HepG2 (cell line): ENCODE measurements around the gene FDPS. TPM values are rescaled to one million over a fixed set of nuclear protein-coding genes. Genes with fewer than 3 reads are reported as not detected.
A peak's percentile ranks its signal among the peaks of the same experiment; 100 is the strongest.

Source experiments
- BCL6 ChIP-seq: IDR thresholded peaks from 2 replicates; pipeline ENCODE4 v1.6.1; 2016; ENCODE audit warnings: missing genetic modification reagents, missing compliant biosample characterization
- DPF2 ChIP-seq: sonication (generic); formaldehyde crosslinking; IDR thresholded peaks from 2 replicates; pipeline ENCODE4 v1.4.0; 2020; ENCODE audit warnings: mild to moderate bottlenecking, low read depth, missing genetic modification reagents, borderline replicate concordance
- FOSL1 ChIP-seq: sonication (generic); formaldehyde crosslinking; IDR thresholded peaks from 2 replicates; pipeline ENCODE4 v1.9.0; 2021; ENCODE audit warnings: missing genetic modification reagents, borderline replicate concordance
- GPN1 ChIP-seq: sonication (generic); formaldehyde crosslinking; IDR thresholded peaks from 2 replicates; pipeline ENCODE4 v1.5.1; 2020; ENCODE audit warnings: missing genetic modification reagents, borderline replicate concordance
- GTF3A ChIP-seq: sonication (generic); formaldehyde crosslinking; conservative IDR thresholded peaks from 2 replicates; pipeline ENCODE4 v1.4.0; 2020; ENCODE audit warnings: mild to moderate bottlenecking, missing genetic modification reagents
- HIVEP1 ChIP-seq: sonication (generic); formaldehyde crosslinking; IDR thresholded peaks from 2 replicates; pipeline ENCODE4 v1.4.0; 2020; ENCODE audit warnings: mild to moderate bottlenecking, missing genetic modification reagents
- HNRNPUL1 ChIP-seq: fragments of 200-400 bp; formaldehyde crosslinking; IDR thresholded peaks from 2 replicates; pipeline ENCODE4 v1.6.1; 2017; ENCODE audit warnings: low read depth, mild to moderate bottlenecking, low read length, moderate library complexity
- KLF13 ChIP-seq: sonication (generic); formaldehyde crosslinking; IDR thresholded peaks from 2 replicates; pipeline ENCODE4 v1.4.0; 2020; ENCODE audit warnings: mild to moderate bottlenecking, missing genetic modification reagents
- MEIS1 ChIP-seq: sonication (generic); formaldehyde crosslinking; IDR thresholded peaks from 2 replicates; pipeline ENCODE4 v1.9.0; 2021; ENCODE audit warnings: mild to moderate bottlenecking, missing genetic modification reagents, moderate library complexity, borderline replicate concordance
- MYNN ChIP-seq: sonication (generic); formaldehyde crosslinking; IDR thresholded peaks from 2 replicates; pipeline ENCODE4 v1.4.0; 2020; ENCODE audit warnings: mild to moderate bottlenecking, low read depth, missing genetic modification reagents
- NR2F2 ChIP-seq: IDR thresholded peaks from 2 replicates; pipeline ENCODE4 v1.6.1; 2012; ENCODE audit warnings: low read depth, inconsistent platforms, borderline replicate concordance
- SMYD3 ChIP-seq: sonication (generic); formaldehyde crosslinking; IDR thresholded peaks from 2 replicates; pipeline ENCODE4 v1.8.1; 2023; ENCODE audit warnings: mild to moderate bottlenecking, missing genetic modification reagents
- SRY ChIP-seq: sonication (generic); formaldehyde crosslinking; IDR thresholded peaks from 2 replicates; pipeline ENCODE4 v1.8.0; 2022; ENCODE audit warnings: mild to moderate bottlenecking, missing genetic modification reagents
- ZNF101 ChIP-seq: sonication (generic); formaldehyde crosslinking; IDR thresholded peaks from 2 replicates; pipeline ENCODE4 v1.4.0; 2020; ENCODE audit warnings: mild to moderate bottlenecking, low read depth, missing genetic modification reagents, borderline replicate concordance
- ZNF143 ChIP-seq: sonication (generic); formaldehyde crosslinking; IDR thresholded peaks from 2 replicates; pipeline ENCODE4 v1.4.0; 2020; ENCODE audit warnings: missing genetic modification reagents
- ZNF367 ChIP-seq: sonication (generic); formaldehyde crosslinking; IDR thresholded peaks from 2 replicates; pipeline ENCODE4 v1.4.0; 2020; ENCODE audit warnings: missing genetic modification reagents, borderline replicate concordance
- ZNF567 ChIP-seq: sonication (generic); formaldehyde crosslinking; IDR thresholded peaks from 2 replicates; pipeline ENCODE4 v1.8.1; 2023; ENCODE audit warnings: mild to moderate bottlenecking, missing genetic modification reagents, borderline replicate concordance
- ZNF672 ChIP-seq: sonication (generic); formaldehyde crosslinking; IDR thresholded peaks from 2 replicates; pipeline ENCODE4 v1.8.1; 2022; ENCODE audit warnings: missing genetic modification reagents
- ZZZ3 ChIP-seq: sonication (generic); formaldehyde crosslinking; IDR thresholded peaks from 2 replicates; pipeline ENCODE4 v1.4.0; 2020; ENCODE audit warnings: missing genetic modification reagents, mild to moderate bottlenecking, borderline replicate concordance
- polyA plus RNA-seq, 8 experiments: library from polyadenylated mRNA; depleted of rRNA in 3 of 8; stranded (reverse) in 7 of 8; unstranded in 1 of 8; fragments of >200 nt; fragmentation: Illumina TruSeq in 4 of 8; extraction: Trizol in 4 of 8; gene quantifications; 2 replicates each; pipeline versions ENCODE4 v1.2.1 to v1.2.3, GENCODE V29; 2011 to 2016; ENCODE audit warnings: low read depth in 4 of 8, missing spikeins in 1 of 8, mixed read lengths in 1 of 8; ENCODE audit not compliant: insufficient read depth in 1 of 8
- total RNA-seq, 5 experiments: library from RNA; depleted of rRNA; stranded (reverse); fragments of >200 nt; fragmentation: Illumina TruSeq; extraction: Trizol; gene quantifications; 2 replicates each; pipeline ENCODE4 v1.2.3, GENCODE V29; 2016; ENCODE audit warnings: low read depth in 1 of 5
- TF ChIP-seq, protein P1 (sequence below): sonication (generic); formaldehyde crosslinking; IDR thresholded peaks from 2 replicates; pipeline ENCODE4 v1.5.1; 2020; ENCODE audit warnings: missing genetic modification reagents, mild to moderate bottlenecking, borderline replicate concordance
- TF ChIP-seq, protein P2 (sequence below): IDR thresholded peaks from 2 replicates; pipeline ENCODE4 v1.6.1; 2016; ENCODE audit warnings: missing compliant biosample characterization, missing genetic modification reagents, borderline replicate concordance
- TF ChIP-seq, protein P3 (sequence below): sonication (generic); formaldehyde crosslinking; IDR thresholded peaks from 2 replicates; pipeline ENCODE4 v1.9.0; 2022; ENCODE audit warnings: missing genetic modification reagents, mild to moderate bottlenecking, borderline replicate concordance
- TF ChIP-seq, protein P4 (sequence below), 2 experiments: sonication (generic) in 1 of 2; formaldehyde crosslinking in 1 of 2; IDR thresholded peaks; 2 replicates each; pipeline versions ENCODE4 v1.4.0 to v1.6.1; 2018 to 2020; ENCODE audit warnings: missing genetic modification reagents in 2 of 2, borderline replicate concordance in 1 of 2, low read depth in 1 of 2, mild to moderate bottlenecking in 1 of 2, missing biosample characterization in 1 of 2

Gene FDPS
- total and polyA plus RNA-seq, 2 of the 13 experiments (the other 11 are each of a cell fraction or from before 2014, with no cell fraction given) = 264 to 519 TPM

DNA sequence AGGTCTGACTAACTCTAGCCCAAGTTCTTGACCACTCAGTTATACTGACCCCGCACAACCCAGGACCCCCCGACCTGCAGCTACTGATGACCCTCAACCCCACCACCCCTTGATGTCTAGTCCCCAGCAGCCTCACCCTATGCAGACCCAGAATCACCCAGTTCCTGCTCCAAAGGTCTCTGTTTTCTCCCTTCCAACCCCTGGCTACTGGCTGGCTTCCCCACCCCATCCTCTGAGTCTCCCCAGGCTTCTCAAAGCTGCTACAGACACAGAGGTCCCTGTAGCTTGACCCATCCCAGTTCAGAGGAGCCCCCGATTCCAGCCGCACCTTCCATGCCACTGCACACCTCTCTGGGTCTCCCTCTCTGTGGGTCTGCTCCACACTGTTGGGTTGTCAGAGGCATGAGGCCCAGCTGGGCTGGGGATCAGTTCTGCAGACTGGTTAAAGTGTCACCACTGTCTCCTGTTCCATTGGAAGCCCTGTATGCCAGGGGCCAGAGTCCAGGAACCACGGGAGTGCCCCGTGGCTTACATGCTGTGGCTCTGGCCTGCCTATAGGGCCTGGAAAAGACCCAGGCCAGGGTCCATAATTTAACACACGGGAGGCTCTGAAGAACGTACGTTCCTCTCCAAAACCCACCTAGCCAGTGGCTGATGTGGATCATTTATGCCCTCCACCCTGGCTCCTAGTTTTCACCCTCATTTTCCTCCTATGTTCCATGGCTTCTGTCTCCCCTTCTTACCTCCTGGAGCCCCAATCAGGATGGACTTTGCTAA is 7.9 kb upstream of the FDPS start (continued):
- TF ChIP-seq, protein P1, sequence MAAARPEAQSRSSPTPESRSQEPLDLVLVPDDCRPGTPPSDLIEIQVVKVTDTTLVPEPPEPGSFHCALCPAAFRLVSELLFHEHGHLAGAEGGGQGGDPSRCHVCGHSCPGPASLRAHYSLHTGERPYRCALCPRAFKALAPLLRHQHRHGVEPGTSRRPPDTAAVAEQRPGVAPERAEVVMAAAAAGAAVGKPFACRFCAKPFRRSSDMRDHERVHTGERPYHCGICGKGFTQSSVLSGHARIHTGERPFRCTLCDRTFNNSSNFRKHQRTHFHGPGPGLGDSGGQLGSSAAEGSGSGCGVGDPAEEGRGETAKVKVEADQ (CRISPR knock-in tag) = peak; percentile 59; the same call in 1 of the 2 replicates
- TF ChIP-seq, protein P2, sequence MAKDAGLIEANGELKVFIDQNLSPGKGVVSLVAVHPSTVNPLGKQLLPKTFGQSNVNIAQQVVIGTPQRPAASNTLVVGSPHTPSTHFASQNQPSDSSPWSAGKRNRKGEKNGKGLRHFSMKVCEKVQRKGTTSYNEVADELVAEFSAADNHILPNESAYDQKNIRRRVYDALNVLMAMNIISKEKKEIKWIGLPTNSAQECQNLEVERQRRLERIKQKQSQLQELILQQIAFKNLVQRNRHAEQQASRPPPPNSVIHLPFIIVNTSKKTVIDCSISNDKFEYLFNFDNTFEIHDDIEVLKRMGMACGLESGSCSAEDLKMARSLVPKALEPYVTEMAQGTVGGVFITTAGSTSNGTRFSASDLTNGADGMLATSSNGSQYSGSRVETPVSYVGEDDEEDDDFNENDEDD (CRISPR knock-in tag) = peak; percentile 62; the same call in 1 of the 2 replicates
- TF ChIP-seq MEIS1 (CRISPR knock-in tag) (peak; percentile 95), SMYD3 (CRISPR knock-in tag) (no peak), BCL6 (0 out of 2 replicates have a peak, but pooled peaks have one; percentile 68), ZNF567 (CRISPR knock-in tag) (no peak), ZNF101 (CRISPR knock-in tag) (no peak), DPF2 (0 out of 2 replicates have a peak, but pooled peaks have one; percentile 63), ZZZ3 (CRISPR knock-in tag) (peak; percentile 87; the same call in 1 of the 2 replicates), ZNF367 (no peak), ZNF143 (CRISPR knock-in tag) (peak; percentile 53; the same call in 1 of the 2 replicates), KLF13 (CRISPR knock-in tag) (no peak), SRY (CRISPR knock-in tag) (peak; percentile 47; the same call in 1 of the 2 replicates), GPN1 (no peak), MYNN (CRISPR knock-in tag) (peak; percentile 54; the same call in 1 of the 2 replicates), GTF3A (CRISPR knock-in tag) (no peak), ZNF672 (CRISPR knock-in tag) (no peak), FOSL1 (CRISPR knock-in tag) (no peak), HIVEP1 (CRISPR knock-in tag) (peak; percentile 84), NR2F2 (no peak), HNRNPUL1 (no peak)
- TF ChIP-seq, protein P3, sequence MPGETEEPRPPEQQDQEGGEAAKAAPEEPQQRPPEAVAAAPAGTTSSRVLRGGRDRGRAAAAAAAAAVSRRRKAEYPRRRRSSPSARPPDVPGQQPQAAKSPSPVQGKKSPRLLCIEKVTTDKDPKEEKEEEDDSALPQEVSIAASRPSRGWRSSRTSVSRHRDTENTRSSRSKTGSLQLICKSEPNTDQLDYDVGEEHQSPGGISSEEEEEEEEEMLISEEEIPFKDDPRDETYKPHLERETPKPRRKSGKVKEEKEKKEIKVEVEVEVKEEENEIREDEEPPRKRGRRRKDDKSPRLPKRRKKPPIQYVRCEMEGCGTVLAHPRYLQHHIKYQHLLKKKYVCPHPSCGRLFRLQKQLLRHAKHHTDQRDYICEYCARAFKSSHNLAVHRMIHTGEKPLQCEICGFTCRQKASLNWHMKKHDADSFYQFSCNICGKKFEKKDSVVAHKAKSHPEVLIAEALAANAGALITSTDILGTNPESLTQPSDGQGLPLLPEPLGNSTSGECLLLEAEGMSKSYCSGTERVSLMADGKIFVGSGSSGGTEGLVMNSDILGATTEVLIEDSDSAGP (CRISPR knock-in tag) = peak; percentile 53; the same call in 1 of the 2 replicates
- TF ChIP-seq, protein P4, sequence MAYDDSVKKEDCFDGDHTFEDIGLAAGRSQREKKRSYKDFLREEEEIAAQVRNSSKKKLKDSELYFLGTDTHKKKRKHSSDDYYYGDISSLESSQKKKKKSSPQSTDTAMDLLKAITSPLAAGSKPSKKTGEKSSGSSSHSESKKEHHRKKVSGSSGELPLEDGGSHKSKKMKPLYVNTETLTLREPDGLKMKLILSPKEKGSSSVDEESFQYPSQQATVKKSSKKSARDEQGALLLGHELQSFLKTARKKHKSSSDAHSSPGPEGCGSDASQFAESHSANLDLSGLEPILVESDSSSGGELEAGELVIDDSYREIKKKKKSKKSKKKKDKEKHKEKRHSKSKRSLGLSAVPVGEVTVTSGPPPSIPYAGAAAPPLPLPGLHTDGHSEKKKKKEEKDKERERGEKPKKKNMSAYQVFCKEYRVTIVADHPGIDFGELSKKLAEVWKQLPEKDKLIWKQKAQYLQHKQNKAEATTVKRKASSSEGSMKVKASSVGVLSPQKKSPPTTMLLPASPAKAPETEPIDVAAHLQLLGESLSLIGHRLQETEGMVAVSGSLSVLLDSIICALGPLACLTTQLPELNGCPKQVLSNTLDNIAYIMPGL (CRISPR knock-in tag; IDR thresholded peaks at IDR 0.05; ENCODE audit: borderline replicate concordance in 1 of 2, low read depth in 1 of 2) = peak; percentile 61 to 81; a peak in 3 of 4 replicates
